Vagina (tissue), 2 donors: ENCODE data around the gene TMEM145. TPM values are rescaled to one million over a fixed set of nuclear protein-coding genes. Genes with fewer than 3 reads are reported as not detected.

ENCODE experiments used
- DNase-seq, 2 donors: peaks; one replicate each; pipeline ENCODE4 v3.0.0-alpha.2; 2017; ENCODE audit errors: extremely low spot score in 2 of 2
- H3K27ac ChIP-seq: fragments of 200-600 bp; sonication (generic); one replicate; pipeline ENCODE4 v1.5.1; 2019
- H3K27me3 ChIP-seq: fragments of 200-600 bp; sonication (generic); one replicate; pipeline ENCODE4 v1.5.1; 2019
- H3K36me3 ChIP-seq, 2 donors: fragments of 200-600 bp; sonication (generic); one replicate each; pipeline ENCODE4 v1.5.1; 2017 to 2019
- H3K4me1 ChIP-seq: fragments of 200-600 bp; sonication (generic); one replicate; pipeline ENCODE4 v1.5.1; 2019
- H3K4me3 ChIP-seq, 2 donors: fragments of 200-600 bp; sonication (generic); 1 replicate in 1 of 2; 2 replicates in 1 of 2; pipeline ENCODE4 v1.5.1; 2016 to 2019
- H3K9me3 ChIP-seq: fragments of 200-600 bp; sonication (generic); one replicate; pipeline ENCODE4 v1.5.1; 2019
- CTCF ChIP-seq, 3 experiments: fragments of 450-650 bp in 2 of 3; fragments of 200-600 bp in 1 of 3; sonication (generic) in 1 of 3; IDR thresholded peaks; one replicate each; pipeline ENCODE4 v1.5.1; 2017 to 2019; ENCODE audit warnings: antibody characterized with exemption in 3 of 3, mild to moderate bottlenecking in 2 of 3, moderate library complexity in 2 of 3
- POLR2A ChIP-seq, 2 donors: fragments of 450-650 bp; IDR thresholded peaks; one replicate each; pipeline ENCODE4 v1.6.1; 2017; ENCODE audit warnings: antibody characterized with exemption in 2 of 2, mild to moderate bottlenecking in 2 of 2, moderate library complexity in 2 of 2
- POLR2AphosphoS5 ChIP-seq, 2 donors: sonication (generic); formaldehyde crosslinking; IDR thresholded peaks; one replicate each; pipeline ENCODE4 v1.9.0; 2017; ENCODE audit warnings: antibody characterized with exemption in 2 of 2, mild to moderate bottlenecking in 2 of 2, low read depth in 1 of 2; ENCODE audit not compliant: insufficient read depth in 1 of 2
- intact Hi-C: fragments of 100-400 bp; cut with DNase I; formaldehyde crosslinking; loops from one replicate; pipeline ENCODE4 v1.15.1; 2023
- total RNA-seq: library from RNA; depleted of rRNA; stranded (reverse); fragments of >200 nt; gene quantifications from one replicate; pipeline ENCODE4 v1.2.3, GENCODE V29; 2016

TMEM145 gene
- total RNA-seq, 1 donor from 2014 or later, result not detected

DNA sequence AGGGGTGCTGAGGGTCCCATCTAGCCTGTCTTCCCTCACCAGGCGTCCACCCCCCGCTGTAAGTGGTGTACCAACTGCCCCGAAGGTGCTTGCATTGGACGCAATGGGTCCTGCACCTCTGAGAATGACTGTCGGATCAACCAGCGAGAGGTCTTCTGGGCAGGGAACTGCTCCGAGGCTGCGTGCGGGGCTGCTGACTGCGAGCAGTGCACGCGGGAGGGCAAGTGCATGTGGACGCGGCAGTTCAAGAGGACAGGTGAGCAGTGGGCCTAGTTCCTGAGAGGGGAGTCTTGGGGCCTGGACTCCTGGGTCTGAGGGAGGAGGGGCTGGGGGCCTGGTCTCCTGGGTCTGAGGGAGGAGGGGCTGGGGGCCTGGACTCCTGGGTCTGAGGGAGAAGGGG, 49.2 kb downstream of the TMEM145 start:
- Histone ChIP-seq H3K27me3 (no peaks in the 10 kb centered on the region), H3K4me3 (no peak overlapping the region), H3K36me3 (peaks cover 0 to 24% of the 10 kb centered on the region in 2 donors), H3K9me3 (no peaks in the 10 kb centered on the region), H3K4me1 (no peaks in the 10 kb centered on the region), H3K27ac (no peak overlapping the region)
- intact Hi-C loops, result no loop called here
- DNase-seq, result no peak
- TF ChIP-seq CTCF (IDR thresholded peaks at IDR 0.05) (no peak), POLR2A (IDR thresholded peaks at IDR 0.05) (no peak)

DNA sequence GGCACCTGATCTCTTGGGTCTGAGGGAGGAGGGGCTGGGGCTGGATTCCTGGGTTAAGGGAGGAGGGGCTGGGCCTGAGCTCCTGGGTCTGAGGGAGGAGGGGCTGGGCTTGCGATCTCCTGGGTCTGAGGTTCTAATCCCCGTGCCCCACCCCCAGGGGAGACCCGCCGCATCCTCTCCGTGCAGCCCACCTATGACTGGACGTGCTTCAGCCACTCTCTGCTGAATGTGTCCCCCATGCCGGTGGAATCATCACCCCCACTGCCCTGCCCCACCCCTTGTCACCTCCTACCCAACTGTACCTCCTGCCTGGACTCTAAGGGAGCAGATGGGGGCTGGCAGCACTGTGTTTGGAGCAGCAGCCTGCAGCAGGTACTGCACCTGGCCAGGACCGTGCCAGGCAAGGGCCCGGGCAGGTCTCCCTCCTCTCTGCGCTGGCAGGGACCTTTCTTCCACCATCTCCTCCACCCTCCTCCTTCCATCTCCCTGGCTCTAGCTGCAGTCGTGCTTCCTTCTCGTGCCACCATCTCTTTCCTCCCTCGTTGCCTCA, 49.9 kb downstream of the TMEM145 start:
- H3K4me3 ChIP-seq, result no peak overlapping the region
- no peak overlapping the region for H3K27ac ChIP-seq
- H3K9me3 ChIP-seq, result no peaks in the 10 kb centered on the region
- TF ChIP-seq POLR2AphosphoS5 (IDR thresholded peaks at IDR 0.05; ENCODE audit: insufficient read depth in 1 of 2, low read depth in 1 of 2), result no peak
- TF ChIP-seq POLR2A (IDR thresholded peaks at IDR 0.05), result no peak
- TF ChIP-seq CTCF (IDR thresholded peaks at IDR 0.05), result no peak
- no peak for DNase-seq
- H3K27me3 ChIP-seq, result no peaks in the 10 kb centered on the region
- no peaks in the 10 kb centered on the region for H3K4me1 ChIP-seq
- peaks cover 0 to 24% of the 10 kb centered on the region in 2 donors for H3K36me3 ChIP-seq
- intact Hi-C loops, result no loop called here

DNA sequence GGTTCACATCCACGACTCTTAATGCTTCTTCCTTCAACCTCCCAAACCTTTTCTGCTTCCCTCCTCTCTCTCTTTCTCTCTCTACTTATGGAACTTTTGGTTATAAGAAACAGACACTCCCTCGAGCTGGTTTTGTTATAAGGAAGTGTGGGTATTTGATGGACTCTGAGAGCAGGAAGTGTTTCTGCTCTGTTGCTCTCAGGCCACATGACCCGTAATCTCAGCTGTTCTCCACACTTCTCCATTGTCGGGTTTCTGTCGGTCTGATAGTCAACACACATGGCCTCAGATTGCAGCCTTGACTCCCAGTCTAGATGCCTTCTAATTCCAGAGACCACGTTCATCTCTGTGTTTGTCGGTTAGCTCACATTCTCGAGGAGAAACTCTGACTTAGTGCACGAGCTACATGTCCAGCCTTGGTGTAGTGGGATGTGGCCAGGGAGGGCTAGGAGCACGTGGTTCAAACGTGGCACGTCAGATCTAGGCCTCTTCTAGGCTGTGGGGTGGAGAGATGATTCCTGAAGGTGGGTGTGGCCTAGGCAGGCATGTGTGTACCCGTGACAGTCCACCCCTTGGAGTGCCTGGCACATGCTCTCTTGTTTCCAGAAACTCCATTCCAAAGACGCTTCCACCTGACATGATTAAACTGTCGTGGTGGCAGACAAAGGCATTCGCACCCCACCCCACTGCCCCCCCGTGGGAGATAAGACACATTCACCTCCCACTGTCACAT, 50.7 kb downstream of the TMEM145 start:
- no peak for TF ChIP-seq CTCF (IDR thresholded peaks at IDR 0.05)
- no peak for TF ChIP-seq POLR2A (IDR thresholded peaks at IDR 0.05)
- no peaks in the 10 kb centered on the region for H3K4me1 ChIP-seq
- peaks cover 0 to 24% of the 10 kb centered on the region in 2 donors for H3K36me3 ChIP-seq
- DNase-seq, result no peak
- no peaks in the 10 kb centered on the region for H3K9me3 ChIP-seq
- no peak overlapping the region for H3K27ac ChIP-seq
- intact Hi-C loops, result no loop called here
- H3K27me3 ChIP-seq, result no peaks in the 10 kb centered on the region
- H3K4me3 ChIP-seq, result no peak overlapping the region

DNA sequence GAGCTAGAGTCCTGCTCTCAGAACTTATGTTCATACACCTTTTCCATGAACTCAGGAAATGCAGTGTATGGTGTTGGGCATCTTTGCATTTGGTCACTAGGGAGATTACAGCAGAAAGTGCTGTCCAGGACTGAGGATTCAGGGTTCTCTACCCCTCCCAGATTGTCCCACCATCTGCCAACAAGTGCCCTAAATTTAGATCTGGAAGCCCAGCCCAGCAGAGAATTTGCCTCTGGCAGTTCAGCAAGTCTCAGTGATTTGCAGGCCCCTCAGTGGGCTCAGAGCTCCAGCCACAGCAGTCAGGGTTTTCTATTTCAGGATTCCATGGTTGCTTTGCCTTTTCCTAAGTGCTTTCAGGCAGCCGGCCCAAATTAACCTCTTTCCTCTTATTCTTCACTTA, 53.6 kb downstream of the TMEM145 start:
- TF ChIP-seq POLR2AphosphoS5 (IDR thresholded peaks at IDR 0.05; ENCODE audit: insufficient read depth in 1 of 2, low read depth in 1 of 2) (no peak), CTCF (IDR thresholded peaks at IDR 0.05) (no peak), POLR2A (IDR thresholded peaks at IDR 0.05) (no peak)
- Histone ChIP-seq H3K4me1 (no peaks in the 10 kb centered on the region), H3K4me3 (no peak overlapping the region), H3K27me3 (no peaks in the 10 kb centered on the region), H3K27ac (no peak overlapping the region), H3K9me3 (no peaks in the 10 kb centered on the region), H3K36me3 (peaks cover 0 to 17% of the 10 kb centered on the region in 2 donors)
- no peak for DNase-seq
- intact Hi-C loops, result no loop called here

DNA sequence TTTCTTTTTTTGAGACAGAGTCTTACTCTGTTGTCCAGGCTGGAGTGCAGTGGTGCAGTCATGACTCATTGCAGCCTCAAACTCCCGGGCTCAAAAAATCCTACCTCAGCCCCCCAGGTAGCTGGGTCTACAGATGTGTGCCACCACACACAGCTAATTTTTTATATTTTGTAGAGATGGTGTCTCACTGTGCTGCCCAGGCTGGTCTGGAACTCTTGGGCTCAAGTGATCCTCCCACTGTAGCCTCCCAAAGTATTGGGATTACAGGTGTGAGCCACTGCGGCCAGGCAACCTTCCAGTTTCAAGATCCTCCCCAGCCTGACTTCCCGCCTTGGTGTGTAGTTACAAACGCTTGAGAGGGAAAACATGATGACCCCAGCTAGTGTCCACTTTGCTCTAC, 54.8 kb downstream of the TMEM145 start:
- intact Hi-C loops, result no loop called here
- Histone ChIP-seq H3K27me3 (no peaks in the 10 kb centered on the region), H3K9me3 (no peaks in the 10 kb centered on the region), H3K36me3 (peaks cover 0 to 13% of the 10 kb centered on the region in 2 donors), H3K27ac (no peak overlapping the region), H3K4me1 (no peaks in the 10 kb centered on the region), H3K4me3 (no peak overlapping the region)
- TF ChIP-seq CTCF (IDR thresholded peaks at IDR 0.05) (no peak), POLR2AphosphoS5 (IDR thresholded peaks at IDR 0.05; ENCODE audit: insufficient read depth in 1 of 2, low read depth in 1 of 2) (no peak), POLR2A (IDR thresholded peaks at IDR 0.05) (no peak)
- no peak for DNase-seq
